ES-I3 (cell line): ENCODE results near the gene FRMD6.

ENCODE experiments used
- H3K36me3 ChIP-seq: 2 replicates; pipeline ENCODE4 v1.6.1; 2013; ENCODE audit warnings: mild to moderate bottlenecking, low read length, control low read depth, moderate library complexity; ENCODE audit not compliant: insufficient read depth
- H3K4me1 ChIP-seq: 2 replicates; pipeline ENCODE4 v1.6.1; 2013; ENCODE audit warnings: mild to moderate bottlenecking, control low read depth, low read length; ENCODE audit not compliant: insufficient read depth
- H3K9ac ChIP-seq: 2 replicates; pipeline ENCODE4 v1.6.1; 2013; ENCODE audit warnings: low read depth, mild to moderate bottlenecking, low read length, moderate library complexity
- H3K9me3 ChIP-seq: 2 replicates; pipeline ENCODE4 v1.6.1; 2013; ENCODE audit warnings: mild to moderate bottlenecking, low read length, moderate library complexity; ENCODE audit not compliant: control insufficient read depth, insufficient read depth

FRMD6 gene

DNA sequence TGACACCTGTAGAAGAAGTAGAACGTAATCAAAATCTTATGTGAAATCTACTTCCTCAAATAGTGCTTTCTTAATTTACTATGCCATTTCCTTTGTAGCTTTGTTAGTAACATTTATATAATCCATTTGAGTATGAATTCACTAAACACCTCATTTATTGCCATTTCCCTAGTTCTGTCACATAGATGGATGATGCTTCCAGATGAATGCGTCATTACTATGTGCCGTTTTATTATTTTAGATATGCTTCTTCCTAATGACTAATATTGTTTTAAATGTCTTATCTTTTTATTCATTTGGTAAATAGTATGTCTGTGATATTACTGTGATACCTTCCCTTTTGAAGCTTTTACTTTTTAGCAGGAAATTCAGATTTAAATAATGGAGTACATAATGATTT lies 14.4 kb downstream of the FRMD6 start:
- Histone ChIP-seq H3K4me1 (no peaks in the 10 kb centered on the region), H3K9me3 (peaks cover 4% of the 10 kb centered on the region), H3K36me3 (no peaks in the 10 kb centered on the region), H3K9ac (no peak overlapping the region)

DNA sequence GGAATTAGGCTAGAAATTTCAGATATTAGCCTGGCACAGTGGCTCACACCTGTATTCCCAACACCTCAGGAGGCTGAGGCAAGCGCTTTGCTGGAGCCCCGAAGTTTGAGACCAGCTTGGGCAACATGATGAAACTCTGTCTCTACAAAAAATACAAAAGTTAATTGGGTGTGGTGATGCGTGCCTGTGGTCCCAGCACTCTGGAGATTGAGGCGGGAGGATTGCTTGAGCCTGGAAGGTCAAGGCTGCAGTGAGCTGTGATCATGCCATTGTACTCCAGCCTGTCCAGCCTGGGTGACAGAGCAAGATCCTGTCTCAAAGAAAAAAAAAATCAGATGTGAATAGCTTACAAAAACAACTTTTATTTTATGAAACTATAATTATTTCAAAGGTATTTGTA lies 15.1 kb downstream of the FRMD6 start:
- Histone ChIP-seq H3K4me1 (no peaks in the 10 kb centered on the region), H3K36me3 (no peaks in the 10 kb centered on the region), H3K9ac (no peak overlapping the region), H3K9me3 (peaks cover 4% of the 10 kb centered on the region)

DNA sequence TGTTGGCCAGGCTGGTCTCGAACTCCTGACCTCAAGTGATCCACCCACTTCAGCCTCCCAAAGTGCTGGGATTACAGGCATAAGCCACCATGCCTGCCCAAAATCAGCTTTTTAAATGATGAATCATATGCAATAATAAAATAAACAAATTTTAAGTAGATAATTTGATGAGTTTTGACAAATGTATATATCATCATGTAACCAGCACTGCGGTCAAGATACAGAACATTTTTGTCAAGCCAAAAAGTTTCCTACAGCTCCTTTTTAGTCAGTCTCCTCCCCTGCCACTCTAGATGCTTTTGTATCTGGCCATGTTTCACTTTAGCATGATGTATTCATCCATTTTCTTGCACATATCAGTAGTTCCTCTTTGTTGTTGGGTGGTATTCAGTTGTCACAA lies 17.2 kb downstream of the FRMD6 start:
- Histone ChIP-seq H3K4me1 (no peaks in the 10 kb centered on the region), H3K9me3 (peaks cover 4% of the 10 kb centered on the region), H3K9ac (no peak overlapping the region), H3K36me3 (no peaks in the 10 kb centered on the region)

DNA sequence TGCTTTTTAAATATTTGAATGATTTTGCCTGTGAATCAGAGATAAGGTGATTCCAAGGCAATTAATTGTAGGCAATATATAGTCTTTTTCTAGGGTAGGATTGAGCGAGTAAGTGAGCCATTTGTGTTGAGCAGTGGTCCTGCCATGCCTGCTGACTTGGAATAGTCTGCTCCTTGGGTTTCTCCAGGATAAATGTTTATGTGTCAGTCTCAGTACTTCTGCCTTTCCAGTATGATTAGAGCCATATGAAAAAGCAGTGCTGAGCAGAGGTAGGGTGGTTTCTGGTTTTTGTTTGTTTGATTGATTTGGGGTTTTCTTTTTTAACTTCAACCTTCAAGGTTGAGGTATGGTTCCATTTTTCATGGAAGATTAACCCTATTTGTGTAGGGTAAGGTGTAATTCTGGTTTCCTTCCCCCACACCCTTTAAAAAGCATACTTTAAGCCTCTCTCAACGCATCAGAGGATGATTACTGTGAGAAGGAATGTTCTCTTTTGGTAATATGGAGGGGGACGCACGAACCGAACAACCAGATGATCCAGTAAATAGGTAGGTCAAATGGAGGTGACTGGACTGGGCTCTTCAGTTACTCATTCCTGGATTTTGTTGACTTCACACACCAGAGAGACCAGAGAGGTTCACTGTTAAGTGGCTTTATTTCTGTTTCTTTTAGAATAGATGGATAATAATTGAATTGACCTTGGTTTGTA lies 22.7 kb downstream of the FRMD6 start:
- Histone ChIP-seq H3K9ac (no peak overlapping the region), H3K4me1 (no peaks in the 10 kb centered on the region; the same call in 1 of the 2 replicates), H3K36me3 (no peaks in the 10 kb centered on the region), H3K9me3 (no peaks in the 10 kb centered on the region)

DNA sequence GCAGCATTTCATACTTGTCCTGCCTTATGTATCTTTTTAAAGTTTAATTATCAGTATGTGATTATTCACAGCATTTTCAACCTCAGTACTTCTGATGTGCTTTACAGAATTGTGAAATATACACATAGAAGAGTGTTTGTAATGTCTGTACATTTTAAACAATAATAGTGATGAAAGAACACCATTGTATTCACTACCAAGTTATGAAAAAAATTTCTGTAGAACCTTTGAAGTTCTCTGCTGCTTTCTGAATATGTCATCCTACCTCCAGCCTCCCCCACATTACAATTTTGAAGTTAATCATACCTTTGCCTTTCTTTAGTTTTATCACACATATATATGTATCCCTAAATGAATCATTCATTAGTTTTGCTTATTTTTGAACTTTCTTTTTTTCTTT lies 24.8 kb downstream of the FRMD6 start:
- no peaks in the 10 kb centered on the region for H3K9me3 ChIP-seq
- H3K36me3 ChIP-seq: no peaks in the 10 kb centered on the region
- H3K4me1 ChIP-seq: peaks cover 3% of the 10 kb centered on the region; the same call in 1 of the 2 replicates
- no peak overlapping the region for H3K9ac ChIP-seq

DNA sequence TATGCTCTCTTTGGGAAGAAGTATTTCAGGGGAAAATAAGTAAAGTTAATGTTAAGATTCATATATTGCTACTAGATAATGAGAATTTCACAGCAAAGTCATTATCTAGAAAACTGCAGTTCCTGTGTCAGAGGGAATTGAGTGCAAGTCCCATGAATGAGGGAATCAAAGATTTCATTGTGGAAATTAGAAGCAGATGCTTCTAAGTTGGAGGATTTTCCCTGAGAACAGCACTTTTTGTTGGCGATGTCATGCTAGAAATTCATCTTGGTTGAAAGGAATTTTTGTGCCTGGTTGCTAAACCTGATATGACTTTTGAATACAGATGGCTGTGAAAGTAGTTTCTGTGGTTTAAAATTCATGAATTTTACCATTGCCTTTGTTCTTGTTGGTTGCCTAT lies 25.6 kb downstream of the FRMD6 start:
- Histone ChIP-seq H3K9me3 (no peaks in the 10 kb centered on the region; the same call in 1 of the 2 replicates), H3K4me1 (peaks cover 5% of the 10 kb centered on the region), H3K9ac (no peak overlapping the region), H3K36me3 (no peaks in the 10 kb centered on the region)

DNA sequence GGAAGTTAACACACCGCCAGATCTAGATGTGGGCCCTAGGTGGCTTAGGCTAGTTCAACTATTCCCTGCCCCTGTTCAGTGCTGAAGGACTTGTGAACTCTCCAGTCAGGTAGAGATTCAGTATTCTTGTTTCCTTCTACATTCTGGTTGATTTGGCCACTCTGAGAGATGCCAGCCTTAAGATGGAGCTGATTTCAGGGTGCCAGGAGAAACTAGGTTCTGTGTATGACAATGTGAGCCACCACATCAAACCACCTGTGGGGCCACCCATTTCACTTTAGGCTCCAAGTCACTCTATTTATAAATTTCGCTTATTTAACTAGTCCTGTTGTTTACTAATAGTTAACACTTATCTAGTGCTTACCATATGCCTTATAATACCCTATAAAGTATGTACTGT lies 26.0 kb downstream of the FRMD6 start:
- H3K9me3 ChIP-seq: no peaks in the 10 kb centered on the region; the same call in 1 of the 2 replicates
- H3K4me1 ChIP-seq: peaks cover 9% of the 10 kb centered on the region
- H3K36me3 ChIP-seq: no peaks in the 10 kb centered on the region

DNA sequence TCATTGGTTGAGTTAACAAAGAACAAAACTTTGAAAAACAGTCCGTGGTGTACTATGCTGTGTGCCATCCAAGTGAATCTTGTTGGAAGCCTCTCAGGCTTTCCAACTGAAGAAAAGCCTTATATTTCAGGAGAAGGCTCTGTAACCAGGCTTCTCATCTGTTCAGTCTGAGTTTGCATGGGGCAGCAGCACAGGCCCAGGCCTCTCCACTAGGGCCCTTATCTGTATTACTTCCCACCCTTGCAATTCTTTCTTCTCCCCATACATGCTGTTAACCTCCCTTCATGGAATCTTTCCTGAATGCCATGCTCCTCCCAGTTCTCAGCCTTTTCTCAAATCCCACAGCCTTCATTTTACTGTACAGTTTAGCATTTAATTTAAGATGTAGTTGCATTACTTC lies 28.3 kb downstream of the FRMD6 start:
- Histone ChIP-seq H3K4me1 (peaks cover 9% of the 10 kb centered on the region), H3K9ac (no peak overlapping the region), H3K36me3 (no peaks in the 10 kb centered on the region)

More for the DNA sequence above, 26.0 kb downstream of the FRMD6 start:
- no peak overlapping the region; the same call in 1 of the 2 replicates for H3K9ac ChIP-seq

DNA sequence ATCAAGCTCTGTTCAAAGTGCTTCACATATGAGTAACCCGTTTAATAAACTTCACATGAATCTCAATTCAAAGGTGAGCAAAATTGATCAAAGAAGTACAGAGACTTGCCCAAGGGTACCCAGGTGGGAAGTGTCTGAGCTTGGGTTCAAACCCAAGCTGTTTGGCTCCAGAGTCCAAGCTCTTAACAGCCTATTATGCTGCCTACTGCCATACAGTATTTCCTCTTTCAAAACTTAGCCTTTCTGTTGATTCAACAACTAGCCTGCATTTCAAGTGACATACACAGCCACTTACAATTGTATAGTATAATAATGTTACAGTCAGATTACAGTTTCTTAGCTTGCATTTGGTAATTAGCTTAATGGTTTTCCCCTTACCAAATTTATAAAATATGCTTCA lies 29.7 kb downstream of the FRMD6 start:
- Histone ChIP-seq H3K4me1 (peaks cover 9% of the 10 kb centered on the region), H3K36me3 (no peaks in the 10 kb centered on the region), H3K9ac (no peak overlapping the region), H3K9me3 (no peaks in the 10 kb centered on the region; the same call in 1 of the 2 replicates)

More for the DNA sequence above, 28.3 kb downstream of the FRMD6 start:
- H3K9me3 ChIP-seq: no peaks in the 10 kb centered on the region; the same call in 1 of the 2 replicates

DNA sequence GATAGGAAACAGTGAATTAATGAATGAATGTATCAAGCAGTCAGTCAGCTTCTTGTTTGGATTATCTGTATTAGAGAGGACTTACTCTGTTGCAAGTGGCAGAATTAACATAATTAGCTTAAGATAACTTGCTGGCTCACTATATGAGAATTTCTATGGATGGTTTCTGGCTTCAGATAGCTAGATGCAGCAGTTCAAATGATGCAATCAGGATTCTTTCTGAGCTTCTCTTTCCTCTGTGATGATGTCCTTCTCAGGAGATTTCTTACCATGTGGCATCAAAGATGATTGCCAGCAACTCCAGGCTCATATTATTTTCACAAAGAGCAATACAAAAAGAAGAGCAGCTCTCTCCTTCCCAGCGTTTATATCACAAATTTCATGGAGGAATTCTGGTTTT lies 30.7 kb downstream of the FRMD6 start:
- Histone ChIP-seq H3K4me1 (peaks cover 9% of the 10 kb centered on the region), H3K36me3 (no peaks in the 10 kb centered on the region), H3K9me3 (no peaks in the 10 kb centered on the region; the same call in 1 of the 2 replicates), H3K9ac (no peak overlapping the region)

DNA sequence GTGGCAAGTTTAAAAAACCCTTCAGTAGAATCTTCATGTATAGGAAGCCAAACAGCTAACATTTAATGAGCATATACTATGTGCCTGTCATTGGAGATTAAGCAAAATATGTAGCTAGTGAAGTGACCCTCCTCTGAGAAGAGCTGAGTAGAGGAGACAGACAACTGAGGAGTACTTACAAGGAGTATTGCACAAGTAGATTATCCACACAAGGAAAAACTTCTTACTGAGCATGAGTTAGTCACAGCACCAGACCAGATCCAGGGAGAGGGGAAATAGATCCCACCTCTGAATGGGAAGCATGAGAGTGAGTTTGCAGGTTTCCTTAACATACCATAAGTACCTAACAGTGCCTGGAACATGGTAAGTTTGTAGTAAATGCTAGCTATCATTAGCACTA lies 33.0 kb downstream of the FRMD6 start:
- peaks cover 9% of the 10 kb centered on the region for H3K4me1 ChIP-seq
- no peak overlapping the region for H3K9ac ChIP-seq
- no peaks in the 10 kb centered on the region; the same call in 1 of the 2 replicates for H3K9me3 ChIP-seq
- H3K36me3 ChIP-seq: no peaks in the 10 kb centered on the region

DNA sequence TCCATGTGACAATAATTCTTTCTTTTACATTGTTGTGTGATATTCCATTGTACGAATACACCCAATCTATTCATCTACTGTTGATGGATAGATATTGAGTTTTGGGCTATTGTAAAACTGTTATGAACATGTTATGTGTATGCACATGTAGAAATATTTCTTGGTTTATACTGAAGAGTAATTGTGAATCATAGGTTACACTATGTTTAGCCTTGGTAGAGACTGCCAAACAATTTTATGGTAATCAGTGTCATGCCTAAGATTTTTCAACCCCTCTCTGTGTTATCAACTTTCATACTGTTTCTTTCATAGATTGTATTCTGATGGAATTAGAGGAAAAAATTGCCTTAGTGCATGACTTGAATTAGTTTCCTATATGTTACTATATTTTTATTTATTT lies 39.5 kb downstream of the FRMD6 start:
- Histone ChIP-seq H3K4me1 (no peaks in the 10 kb centered on the region), H3K9ac (no peak overlapping the region), H3K36me3 (no peaks in the 10 kb centered on the region), H3K9me3 (no peaks in the 10 kb centered on the region)

DNA sequence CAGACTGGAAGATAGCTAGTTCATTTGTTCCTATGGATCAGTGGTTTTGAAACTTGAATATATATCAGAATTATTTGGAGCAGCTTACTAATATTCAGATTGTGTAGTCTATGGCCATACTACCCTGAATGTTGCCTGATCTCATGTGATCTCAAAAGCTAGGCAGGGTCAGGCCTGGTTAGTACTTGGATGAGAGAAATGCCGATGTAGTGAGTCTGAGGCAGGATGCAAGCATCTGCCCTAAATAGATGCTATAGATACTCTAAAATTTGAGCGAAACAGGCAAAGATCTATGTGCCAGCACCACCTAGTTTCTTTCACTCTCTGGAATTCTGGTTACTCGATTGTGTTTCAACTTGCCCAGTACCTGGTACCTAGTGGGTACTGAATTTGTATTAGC lies 40.9 kb downstream of the FRMD6 start:
- no peaks in the 10 kb centered on the region for H3K9me3 ChIP-seq
- no peaks in the 10 kb centered on the region for H3K36me3 ChIP-seq
- no peak overlapping the region for H3K9ac ChIP-seq
- no peaks in the 10 kb centered on the region for H3K4me1 ChIP-seq

DNA sequence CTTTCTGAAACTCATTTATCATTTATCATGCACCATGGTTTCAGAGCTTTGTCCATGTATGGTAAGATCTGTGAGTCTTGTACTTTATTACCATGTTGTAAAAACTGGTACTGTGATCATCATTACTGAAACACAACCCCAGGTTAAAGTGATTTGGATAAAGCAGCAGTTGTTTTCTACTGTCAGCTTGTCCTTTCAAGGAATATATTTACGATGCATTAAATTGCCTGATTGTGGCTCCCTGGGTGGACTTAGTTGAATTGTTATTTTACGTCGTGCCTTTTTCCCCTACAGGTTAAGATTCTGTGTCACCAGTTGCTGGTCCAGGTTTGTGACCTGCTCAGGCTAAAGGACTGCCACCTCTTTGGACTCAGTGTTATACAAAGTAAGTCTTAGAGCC lies 46.1 kb downstream of the FRMD6 start:
- H3K9ac ChIP-seq: no peak overlapping the region
- peaks cover 4% of the 10 kb centered on the region for H3K4me1 ChIP-seq
- no peaks in the 10 kb centered on the region for H3K36me3 ChIP-seq
- no peaks in the 10 kb centered on the region for H3K9me3 ChIP-seq

DNA sequence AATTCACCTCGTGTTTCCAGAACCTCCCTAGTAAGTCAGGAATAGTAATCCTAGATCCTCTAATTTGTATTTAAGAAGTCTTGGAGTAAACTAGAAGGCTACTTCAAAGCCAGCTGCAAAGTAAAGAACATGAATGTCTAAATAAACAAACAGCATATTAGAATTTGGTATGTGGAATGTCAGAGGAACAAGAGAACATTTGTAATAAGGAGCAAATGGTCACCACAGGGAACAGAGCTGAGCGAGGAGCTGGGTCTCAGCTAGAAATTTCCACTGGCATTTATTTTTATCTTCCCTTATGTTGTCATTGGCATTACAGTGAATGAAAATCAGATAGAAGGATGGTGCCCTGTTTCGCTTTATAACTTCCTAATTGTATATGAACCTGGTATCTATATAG lies 50.2 kb downstream of the FRMD6 start:
- no peaks in the 10 kb centered on the region for H3K36me3 ChIP-seq
- H3K4me1 ChIP-seq: peaks cover 24% of the 10 kb centered on the region
- H3K9ac ChIP-seq: no peak overlapping the region; the same call in 1 of the 2 replicates
- no peaks in the 10 kb centered on the region for H3K9me3 ChIP-seq
